ENCODE data around the gene ESYT2. TPM values are rescaled to one million over a fixed set of nuclear protein-coding genes. Genes with fewer than 3 reads are reported as not detected.

The ESYT2 gene
- polyA plus RNA-seq, 1 donor (not counting 4 experiments of a cell fraction or from before 2014, with no cell fraction given), result 45.9 TPM

DNA sequence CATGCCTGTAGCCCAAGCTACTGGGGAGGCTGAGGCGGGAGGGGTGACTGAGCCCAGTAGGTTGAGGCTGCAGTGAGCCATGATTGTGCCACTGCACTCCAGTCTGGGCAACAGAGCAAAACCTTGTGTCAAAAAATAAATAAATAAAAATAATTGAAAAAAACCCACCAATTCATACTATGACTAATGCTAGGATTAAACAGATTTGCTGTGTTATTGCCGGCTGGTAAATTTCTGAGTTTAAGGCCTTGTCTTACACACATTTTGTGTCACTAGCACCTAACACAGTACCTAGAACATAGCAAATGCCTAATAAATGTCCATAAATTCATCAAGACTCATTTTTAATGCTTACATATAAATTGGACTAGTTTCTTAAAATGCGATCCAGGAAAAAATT is 8.7 kb downstream of the ESYT2 start:
- no peak overlapping the region for H2AFZ ChIP-seq (ENCODE audit: control insufficient read depth, low read length)
- H3K27me3 ChIP-seq (ENCODE audit: control insufficient read depth, extremely low read depth, insufficient read depth, low read length), result no peaks in the 10 kb centered on the region
- peak overlapping the region; percentile 71 for H3K9ac ChIP-seq (ENCODE audit: control insufficient read depth, extremely low read depth, insufficient read depth, low read length)
- peak overlapping the region in 1 of 3 experiments; percentile 36 for H3K4me3 ChIP-seq (ENCODE audit: control insufficient read depth in 2 of 3, extremely low read depth in 1 of 3, insufficient read depth in 2 of 3, low read depth in 1 of 3, low read length in 3 of 3)
- H3K9me3 ChIP-seq (ENCODE audit: control insufficient read depth, low read depth, low read length), result no peaks in the 10 kb centered on the region
- FAIRE-seq, result no peak
- no peaks in the 10 kb centered on the region for H4K20me1 ChIP-seq (ENCODE audit: control insufficient read depth, extremely low read depth, insufficient read depth, low read length)
- TF ChIP-seq CTCF (optimal IDR thresholded peaks at IDR 0.05 in 1 of 3, IDR thresholded peaks at IDR 0.05 in 1 of 3, conservative IDR thresholded peaks at IDR 0.05 in 1 of 3; ENCODE audit: extremely low read depth in 1 of 3, insufficient read depth in 2 of 3, low read length in 3 of 3) (no peak), EZH2 (IDR thresholded peaks at IDR 0.05; ENCODE audit: low read length) (no peak)
- no peaks in the 10 kb centered on the region for H3K9me1 ChIP-seq (ENCODE audit: control insufficient read depth, extremely low read depth, insufficient read depth, low read length)
- H3K27ac ChIP-seq (ENCODE audit: control insufficient read depth, insufficient read depth, low read length), result peak overlapping the region; percentile 98
- DNase-seq (ENCODE audit: low read depth, low spot score), result no peak
- H3K79me2 ChIP-seq (ENCODE audit: control insufficient read depth, insufficient read depth, low read length), result peaks cover 76% of the 10 kb centered on the region
- H3K4me1 ChIP-seq (ENCODE audit: control insufficient read depth, extremely low read depth, insufficient read depth, low read length), result peaks cover 53% of the 10 kb centered on the region
- dilution Hi-C loops (cut with MboI; ENCODE audit: extremely low pct_ligation_motif_present, low sequenced_read_pairs), result no loop called here
- peak overlapping the region; percentile 66 for H3K4me2 ChIP-seq (ENCODE audit: control insufficient read depth, extremely low read depth, insufficient read depth, low read depth, low read length)
- H3K36me3 ChIP-seq (ENCODE audit: control insufficient read depth in 2 of 2, extremely low read depth in 1 of 2, insufficient read depth in 2 of 2, low read length in 2 of 2), result no peaks in the 10 kb centered on the region

GRCh38 chr7:158819571-158820203 is 9.6 kb downstream of the ESYT2 start:
- H3K79me2 ChIP-seq (ENCODE audit: control insufficient read depth, insufficient read depth, low read length), result peaks cover 76% of the 10 kb centered on the region
- dilution Hi-C loops (cut with MboI; ENCODE audit: extremely low pct_ligation_motif_present, low sequenced_read_pairs), result no loop called here
- TF ChIP-seq CTCF (optimal IDR thresholded peaks at IDR 0.05 in 1 of 3, IDR thresholded peaks at IDR 0.05 in 1 of 3, conservative IDR thresholded peaks at IDR 0.05 in 1 of 3; ENCODE audit: extremely low read depth in 1 of 3, insufficient read depth in 2 of 3, low read length in 3 of 3) (no peak), EZH2 (IDR thresholded peaks at IDR 0.05; ENCODE audit: low read length) (no peak)
- peaks cover 3% of the 10 kb centered on the region for H3K9me1 ChIP-seq (ENCODE audit: control insufficient read depth, extremely low read depth, insufficient read depth, low read length)
- H3K4me3 ChIP-seq (ENCODE audit: control insufficient read depth in 2 of 3, extremely low read depth in 1 of 3, insufficient read depth in 2 of 3, low read depth in 1 of 3, low read length in 3 of 3), result peak overlapping the region in 2 of 3 experiments; percentile 9 to 29
- H3K9me3 ChIP-seq (ENCODE audit: control insufficient read depth, low read depth, low read length), result no peaks in the 10 kb centered on the region
- no peak overlapping the region for H2AFZ ChIP-seq (ENCODE audit: control insufficient read depth, low read length)
- H3K36me3 ChIP-seq (ENCODE audit: control insufficient read depth in 2 of 2, extremely low read depth in 1 of 2, insufficient read depth in 2 of 2, low read length in 2 of 2), result no peaks in the 10 kb centered on the region
- no peaks in the 10 kb centered on the region for H4K20me1 ChIP-seq (ENCODE audit: control insufficient read depth, extremely low read depth, insufficient read depth, low read length)
- no peaks in the 10 kb centered on the region for H3K27me3 ChIP-seq (ENCODE audit: control insufficient read depth, extremely low read depth, insufficient read depth, low read length)
- H3K4me1 ChIP-seq (ENCODE audit: control insufficient read depth, extremely low read depth, insufficient read depth, low read length), result peaks cover 62% of the 10 kb centered on the region
- peak overlapping the region; percentile 37 for H3K4me2 ChIP-seq (ENCODE audit: control insufficient read depth, extremely low read depth, insufficient read depth, low read depth, low read length)
- peak overlapping the region; percentile 98 for H3K27ac ChIP-seq (ENCODE audit: control insufficient read depth, insufficient read depth, low read length)
- no peak for FAIRE-seq
- H3K9ac ChIP-seq (ENCODE audit: control insufficient read depth, extremely low read depth, insufficient read depth, low read length), result peak overlapping the region; percentile 89
- DNase-seq (ENCODE audit: low read depth, low spot score), result no peak
